GM19452 (cell line): ENCODE results near the gene RIPK3.
"Not testable (repeated sequence)": the region's sequence is repeated elsewhere in the genome, so short reads cannot be mapped to it uniquely, and the experiment has no call there.

Experiments used
- ATAC-seq: cut with Tn5 transposase; IDR thresholded peaks from one replicate; pipeline ENCODE4 v1.9.1; 2021; ENCODE audit not compliant: unreplicated experiment

RIPK3 gene

GRCh38 chr14:24369907-24370687 is 30.3 kb upstream of the RIPK3 start:
- no peak for ATAC-seq

DNA sequence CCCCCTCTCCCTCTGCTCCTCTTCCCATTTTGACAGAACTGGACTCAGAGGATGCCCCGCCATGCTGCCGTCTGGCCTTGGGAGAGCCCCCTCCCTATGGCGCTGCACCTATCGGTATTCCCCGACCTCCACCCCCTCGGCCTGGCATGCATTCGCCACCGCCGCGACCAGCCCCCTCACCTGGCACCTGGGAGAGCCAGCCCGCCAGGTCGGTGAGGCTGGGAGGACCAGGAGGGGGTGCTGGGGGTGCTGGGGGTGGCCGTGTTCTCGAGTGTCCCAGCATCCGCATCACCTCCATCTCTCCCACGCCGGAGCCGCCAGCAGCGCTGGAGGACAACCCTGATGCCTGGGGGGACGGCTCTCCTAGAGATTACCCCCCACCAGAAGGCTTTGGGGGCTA is 29.7 kb upstream of the RIPK3 start:
- no peak for ATAC-seq

DNA sequence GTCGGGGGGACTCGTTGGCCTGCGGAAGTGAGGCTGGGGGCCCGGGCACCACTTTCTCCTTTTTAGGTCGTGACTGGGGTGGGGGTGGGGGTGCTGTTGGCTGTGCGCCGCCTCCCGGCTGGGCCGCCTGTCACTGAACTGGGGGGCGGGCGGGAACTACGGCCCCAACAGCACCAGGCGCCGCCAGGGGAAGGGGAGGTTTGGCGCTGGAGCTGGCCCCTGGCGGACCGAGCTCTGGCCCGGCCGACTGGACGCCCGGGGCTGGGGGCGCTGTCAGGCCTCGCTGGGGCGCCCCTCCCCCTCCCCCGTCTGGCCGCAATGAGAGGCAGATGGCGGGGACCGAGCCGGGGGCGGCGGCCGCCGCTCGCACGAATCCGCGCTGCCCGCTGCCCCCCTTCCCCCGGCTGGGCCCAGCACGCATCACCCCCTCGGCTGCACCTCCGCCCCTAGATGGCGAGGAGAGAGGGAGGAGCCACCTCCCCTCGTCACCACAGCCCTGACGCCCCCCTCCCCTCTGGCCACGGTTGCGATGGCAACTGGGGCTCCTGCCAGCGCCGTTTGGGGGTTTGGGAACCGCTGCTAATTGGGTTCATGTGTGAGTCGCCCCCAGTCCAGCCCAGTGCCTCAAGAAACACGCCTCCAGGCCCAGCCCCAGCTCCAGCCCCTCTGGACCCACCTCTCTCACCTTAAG is 28.9 kb upstream of the RIPK3 start:
- ATAC-seq, result no peak

DNA sequence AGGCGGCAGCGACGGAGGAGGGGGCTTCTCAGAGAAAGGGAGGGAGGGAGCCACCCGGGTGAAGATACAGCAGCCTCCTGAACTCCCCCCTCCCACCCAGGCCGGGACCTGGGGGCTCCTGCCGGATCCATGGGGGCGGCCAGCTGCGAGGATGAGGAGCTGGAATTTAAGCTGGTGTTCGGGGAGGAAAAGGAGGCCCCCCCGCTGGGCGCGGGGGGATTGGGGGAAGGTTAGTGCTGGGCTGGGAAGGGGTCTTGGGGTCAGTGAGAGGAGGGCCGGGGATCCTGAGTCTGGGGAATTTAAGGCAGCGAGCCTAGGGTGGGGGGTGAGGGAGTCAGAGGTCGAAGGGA is 28.4 kb upstream of the RIPK3 start:
- ATAC-seq, result no peak

DNA sequence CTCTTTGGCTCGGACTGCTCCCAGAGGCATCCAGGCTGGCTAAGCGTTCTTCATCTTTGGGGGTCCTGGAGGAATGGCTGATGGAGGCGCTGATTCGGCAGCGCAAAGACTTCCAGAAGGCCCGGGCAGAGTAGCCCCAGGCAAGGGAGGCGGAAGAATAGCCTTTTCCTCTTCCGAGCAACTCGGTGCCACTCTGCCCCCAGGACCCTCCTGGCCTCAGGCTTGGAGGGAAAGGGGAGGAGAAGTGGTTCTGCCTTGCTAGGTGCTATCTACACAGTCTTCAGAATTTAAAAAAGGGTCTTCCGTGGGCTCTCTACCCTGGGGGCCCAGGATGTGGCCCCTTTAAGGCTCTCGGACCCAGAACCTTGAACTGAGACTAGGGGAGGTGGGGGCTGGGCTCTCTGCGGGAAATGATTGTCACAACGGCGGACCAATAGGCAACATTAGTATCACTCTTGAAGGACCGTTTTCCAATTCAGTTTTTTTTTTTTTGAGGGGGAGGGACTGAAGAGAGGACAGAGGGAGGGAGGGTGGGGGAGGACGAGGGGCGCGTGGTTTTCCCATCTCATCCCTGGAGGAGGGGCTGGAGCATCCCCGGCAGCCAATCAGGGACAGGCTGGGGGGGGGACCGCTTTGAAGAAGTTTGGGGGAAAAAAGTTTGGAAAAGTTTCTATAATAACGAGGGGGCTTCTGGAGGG is 27.9 kb upstream of the RIPK3 start, which contains the start of gene NFATC4:
Gene NFATC4 (plus strand): TSS at position 671 of the 698 bp plus-strand sequence. CDS start 157 bp downstream, outside the sequence.
- ATAC-seq, result no peak

GRCh38 chr14:24366721-24367513 is 27.1 kb upstream of the RIPK3 start:
- ATAC-seq, result peak; percentile 67

DNA sequence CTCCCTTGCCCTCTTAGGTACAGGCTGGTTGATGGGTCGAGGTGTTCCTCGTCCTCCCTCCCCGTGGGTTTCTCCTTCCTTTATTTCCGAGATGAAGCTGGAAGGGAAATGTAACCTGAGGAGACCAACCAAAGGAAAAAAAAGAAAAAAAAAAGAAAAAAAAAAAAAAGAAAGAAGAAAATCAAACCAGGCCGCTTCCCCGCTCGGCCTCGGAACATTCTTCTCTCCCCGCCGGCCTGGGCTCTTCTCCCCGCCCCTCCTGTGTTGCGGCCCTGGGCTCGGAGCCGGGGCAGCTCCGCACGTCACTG is 26.6 kb upstream of the RIPK3 start:
- ATAC-seq, result no peak

GRCh38 chr14:24365600-24366412 is 26.0 kb upstream of the RIPK3 start:
- peak; percentile 40 for ATAC-seq

GRCh38 chr14:24364841-24365240 is 25.1 kb upstream of the RIPK3 start:
- no peak for ATAC-seq

DNA sequence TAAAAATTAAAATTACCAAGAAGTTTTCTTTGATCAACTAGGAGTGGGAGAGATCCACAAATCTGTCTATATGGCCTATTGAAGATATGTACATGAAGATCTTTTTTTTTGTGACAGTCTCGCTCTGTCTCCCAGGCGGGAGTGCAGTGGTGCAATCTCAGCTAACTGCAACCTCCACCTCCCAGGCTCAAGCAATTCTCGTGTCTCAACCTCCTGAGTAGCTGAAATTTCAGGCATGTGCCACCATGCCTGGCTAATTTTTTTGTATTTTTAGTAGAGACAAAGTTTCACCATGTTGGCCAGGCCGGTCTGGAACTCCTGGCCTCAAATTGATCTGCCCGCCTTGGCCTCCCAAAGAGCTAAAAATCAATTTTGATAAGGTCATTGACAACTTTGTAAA is 23.6 kb upstream of the RIPK3 start:
- no peak for ATAC-seq

DNA sequence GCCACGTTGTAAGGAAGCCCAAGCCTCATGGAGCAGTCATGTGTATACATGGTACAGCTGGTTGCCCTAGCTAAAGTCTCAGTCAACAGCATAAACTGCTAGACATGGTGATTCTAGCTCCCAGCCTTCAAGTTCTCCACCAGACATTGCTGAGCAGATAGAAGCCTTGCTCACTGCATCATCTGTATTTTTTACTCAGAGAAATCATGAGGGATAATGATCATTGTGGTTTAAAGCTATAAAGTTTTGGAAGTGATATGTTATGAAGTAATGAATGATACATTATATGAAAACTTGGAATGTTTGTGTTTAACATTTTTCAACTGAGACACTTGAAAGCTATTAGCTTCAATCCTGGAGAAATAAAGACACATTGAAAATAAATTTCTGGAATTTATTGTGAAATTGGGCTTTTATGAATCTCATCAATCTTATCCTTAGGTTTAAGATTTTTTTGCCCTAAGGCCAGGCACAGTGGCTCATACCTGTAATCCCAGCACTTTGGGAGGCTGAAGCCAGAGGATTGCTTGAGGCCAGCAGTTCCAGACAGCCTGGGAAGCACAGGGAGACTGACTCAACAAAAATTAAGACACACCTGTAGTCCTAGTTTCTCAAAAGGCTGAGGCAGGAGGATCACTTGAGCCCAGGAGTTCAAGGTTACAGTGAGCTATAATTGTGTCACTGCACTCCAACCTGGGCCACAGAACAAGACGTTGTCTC is 22.6 kb upstream of the RIPK3 start:
- no peak for ATAC-seq

- ATAC-seq, result no peak
Observed at GRCh38 chr14:24361326-24361725, 21.5 kb upstream of the RIPK3 start.

DNA sequence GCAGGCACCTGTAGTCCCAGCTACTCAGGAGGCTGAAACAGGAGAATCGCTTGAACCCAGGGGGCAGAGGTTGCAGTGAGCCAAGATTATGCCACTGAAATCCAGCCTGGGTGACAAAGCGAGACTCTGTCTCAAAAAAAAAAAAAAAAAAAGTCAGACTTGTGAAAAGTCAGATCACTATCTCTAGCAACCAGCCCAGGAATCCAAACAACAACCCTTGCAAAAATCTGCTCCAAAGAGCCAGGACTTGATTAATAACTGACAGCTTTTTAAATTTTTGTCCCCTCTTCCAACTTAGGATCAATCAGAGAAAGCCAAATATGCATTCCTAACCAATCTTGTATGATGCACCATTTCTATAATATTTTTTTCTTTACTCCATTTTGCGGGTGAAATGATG is 20.5 kb upstream of the RIPK3 start:
- no peak for ATAC-seq

DNA sequence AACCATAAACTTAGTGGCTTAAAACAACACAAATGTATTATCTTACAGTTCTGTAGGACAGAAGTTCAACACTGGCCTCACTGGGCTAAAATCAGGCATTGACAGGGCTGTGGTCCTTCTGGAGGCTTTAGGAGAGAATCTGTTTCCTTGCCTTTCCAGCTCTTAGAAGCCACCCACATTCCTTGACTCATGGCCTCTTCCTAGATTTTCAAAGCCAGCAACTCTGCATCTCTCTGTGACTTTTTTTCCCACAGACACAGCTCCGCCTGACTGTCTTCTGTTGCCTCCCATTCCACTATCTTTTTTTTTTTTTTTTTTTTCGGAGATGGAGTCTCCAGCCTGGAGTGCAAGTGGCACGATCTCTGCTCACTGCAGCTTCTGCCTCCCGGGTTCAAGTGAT is 16.4 kb upstream of the RIPK3 start:
- ATAC-seq, result no peak

GRCh38 chr14:24355009-24355408 is 15.2 kb upstream of the RIPK3 start:
- no peak for ATAC-seq

GRCh38 chr14:24354482-24354825 is 14.7 kb upstream of the RIPK3 start:
- ATAC-seq, result not testable (repeated sequence)

DNA sequence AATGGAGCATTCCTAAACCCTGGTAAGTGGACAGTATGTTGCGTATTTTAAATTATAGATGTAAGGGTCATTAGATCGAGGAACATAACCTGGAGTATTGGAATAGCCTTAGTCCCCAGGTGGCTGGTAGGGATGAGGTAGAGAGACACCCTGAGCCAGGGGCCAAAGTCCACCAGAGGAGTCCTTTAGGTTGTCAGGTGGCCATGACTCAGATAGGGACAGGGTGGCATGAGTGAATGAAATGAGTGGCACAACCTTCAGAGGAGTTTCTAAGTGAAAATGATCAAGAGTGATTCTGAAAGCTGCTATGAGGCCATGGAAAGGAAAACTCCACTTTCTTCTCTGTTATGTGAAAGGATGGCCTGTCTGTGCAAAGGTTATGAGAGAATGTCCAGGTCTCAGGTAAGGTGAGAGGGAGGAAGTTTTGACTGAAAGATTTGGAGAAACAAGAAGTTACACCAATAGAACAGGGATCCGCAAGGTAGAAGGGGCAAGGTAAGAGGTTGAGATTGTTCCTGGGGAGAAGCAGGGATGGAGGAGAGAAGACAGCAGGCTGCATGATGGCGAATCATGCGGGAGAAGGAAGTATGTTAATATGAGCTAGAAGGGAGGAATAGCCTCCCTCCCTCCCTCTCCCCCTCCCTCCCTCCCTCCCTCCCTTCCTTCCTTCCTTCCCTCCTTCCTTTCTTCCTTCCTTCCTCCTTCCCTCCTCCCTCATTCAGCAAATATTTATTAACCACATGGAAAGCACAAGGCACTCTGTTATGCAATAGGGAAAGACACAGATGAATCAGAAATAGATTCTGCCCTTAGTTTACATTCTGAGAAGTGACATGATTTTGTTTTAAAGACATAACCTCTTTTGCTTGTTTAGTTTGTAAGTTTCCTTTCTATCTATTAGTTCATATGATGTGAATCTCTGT is 14.0 kb upstream of the RIPK3 start:
- ATAC-seq, result no peak

DNA sequence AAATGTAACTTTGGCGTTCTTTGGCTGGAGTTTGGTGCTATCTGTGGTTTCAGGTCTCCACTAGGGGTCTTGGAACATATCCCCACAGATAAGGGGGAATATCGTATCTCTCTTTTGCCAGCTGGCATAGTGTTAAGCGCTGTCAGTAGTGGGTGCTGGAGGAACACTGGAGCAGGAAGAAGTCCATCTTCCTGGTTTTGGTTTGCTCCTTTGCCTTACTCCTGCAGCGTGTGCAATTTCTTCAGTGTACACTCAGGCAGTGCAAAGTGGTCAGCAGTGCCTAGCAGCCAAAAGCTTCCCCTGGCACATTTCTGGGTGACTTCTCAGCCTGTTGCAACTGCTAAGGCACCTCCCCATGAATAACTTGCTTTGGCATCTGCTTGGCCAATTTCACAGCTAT is 11.7 kb upstream of the RIPK3 start:
- ATAC-seq, result no peak

DNA sequence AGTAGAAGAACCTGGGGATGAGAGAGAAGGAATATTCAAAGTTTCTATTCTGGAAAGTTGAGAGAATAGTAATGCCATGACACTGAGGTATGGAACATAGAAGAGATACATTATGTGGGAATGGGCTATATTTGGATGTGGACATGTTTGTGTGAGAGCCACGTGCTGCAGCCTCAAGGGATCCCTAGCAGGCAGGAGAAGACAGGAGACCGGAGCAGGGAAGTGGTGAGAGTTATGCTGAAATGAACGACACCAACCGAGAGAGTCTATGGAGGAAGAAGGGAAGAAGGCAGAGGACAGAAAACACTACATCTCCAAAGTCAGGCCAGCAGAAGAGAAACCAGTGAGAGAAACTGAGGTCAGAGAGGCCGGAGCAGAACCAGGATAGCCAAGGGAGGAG is 10.0 kb upstream of the RIPK3 start:
- no peak for ATAC-seq
